ENCODE results near the gene UNC80.

UNC80 gene

DNA sequence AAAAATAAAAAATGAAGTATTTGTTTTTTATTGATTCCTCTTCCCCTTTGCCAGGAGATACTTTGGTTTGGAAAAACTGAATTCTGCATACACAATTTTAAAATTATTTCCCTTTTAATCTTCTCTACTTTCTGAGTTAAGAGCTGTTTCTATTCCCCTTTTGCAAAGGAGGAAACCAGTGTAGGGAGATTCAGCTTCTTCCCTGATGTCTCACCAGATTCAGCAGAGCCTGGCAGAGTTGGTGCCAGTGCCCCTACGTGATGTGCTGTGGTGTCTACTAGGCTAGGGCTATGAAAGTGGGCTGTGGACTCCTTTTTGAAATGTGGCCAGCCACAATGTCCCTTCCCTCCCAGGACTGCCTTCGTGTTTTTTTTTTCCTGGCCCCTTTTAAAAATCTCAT, 233.2 kb downstream of the UNC80 start:
- Histone ChIP-seq H3K9ac (peak overlapping the region in 10 of 11 experiments; percentile 10 to 91 (median 86); a peak in 12 of 22 replicates), H4K20me1 (peaks cover 48 to 70% (median 62%) of the 10 kb centered on the region in 11 experiments; a peak in 21 of 22 replicates), H3K27ac (peak overlapping the region in 8 of 11 experiments; percentile 4 to 96 (median 88); a peak in 12 of 22 replicates), H3K36me3 (peaks cover 18 to 61% (median 55%) of the 10 kb centered on the region in 11 experiments), H3K4me3 (peak overlapping the region in 4 of 10 experiments; percentile 92 to 96 (median 94); a peak in 8 of 20 replicates), H3K9me3 (replicated peaks in 1 of 11) (peaks cover 0 to 10% (median 5%) of the 10 kb centered on the region in 11 experiments; a peak in 11 of 22 replicates), H3K27me3 (no peaks in the 10 kb centered on the region), H3K4me2 (peak overlapping the region; percentile 79 to 99 (median 85)), H3K4me1 (peaks cover 31 to 67% (median 34%) of the 10 kb centered on the region in 10 experiments)
- no peak for TF ChIP-seq Cebpa-rat (IDR thresholded peaks at IDR 0.05)

DNA sequence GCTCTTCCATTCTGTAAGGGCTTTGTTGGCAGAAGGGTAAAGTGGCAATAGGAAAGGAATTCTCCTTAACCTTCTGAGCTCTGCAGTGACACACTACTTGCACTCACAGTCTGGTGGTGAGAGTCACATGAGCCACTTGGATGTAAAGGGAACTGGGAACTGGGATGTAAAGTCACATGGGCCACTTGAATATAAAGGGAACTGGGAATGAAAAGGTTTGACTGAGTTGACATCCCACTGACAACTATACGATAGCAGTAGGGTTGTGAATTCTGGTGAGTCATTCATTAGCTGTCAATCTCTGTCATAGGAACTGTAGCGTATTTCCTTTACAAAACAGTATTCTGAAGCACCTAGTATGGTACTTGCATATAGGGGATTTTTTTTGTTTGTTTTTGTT, 236.3 kb downstream of the UNC80 start:
- Histone ChIP-seq H3K4me3 (no peak overlapping the region), H3K9ac (no peak overlapping the region; a peak in 1 of 22 replicates), H4K20me1 (peaks cover 73 to 99% (median 90%) of the 10 kb centered on the region in 11 experiments; a peak in 21 of 22 replicates), H3K9me3 (replicated peaks in 1 of 11) (peaks cover 0 to 10% (median 0%) of the 10 kb centered on the region in 11 experiments; a peak in 2 of 22 replicates), H3K36me3 (peaks cover 48 to 91% (median 85%) of the 10 kb centered on the region in 11 experiments), H3K27ac (peak overlapping the region in 3 of 11 experiments; percentile 6 to 39 (median 33); a peak in 4 of 22 replicates), H3K4me2 (peak overlapping the region in 3 of 11 experiments; percentile 42 to 99 (median 99); a peak in 6 of 22 replicates), H3K4me1 (peaks cover 25 to 58% (median 27%) of the 10 kb centered on the region in 10 experiments), H3K27me3 (no peaks in the 10 kb centered on the region)
- TF ChIP-seq Cebpa-rat (IDR thresholded peaks at IDR 0.05): no peak

DNA sequence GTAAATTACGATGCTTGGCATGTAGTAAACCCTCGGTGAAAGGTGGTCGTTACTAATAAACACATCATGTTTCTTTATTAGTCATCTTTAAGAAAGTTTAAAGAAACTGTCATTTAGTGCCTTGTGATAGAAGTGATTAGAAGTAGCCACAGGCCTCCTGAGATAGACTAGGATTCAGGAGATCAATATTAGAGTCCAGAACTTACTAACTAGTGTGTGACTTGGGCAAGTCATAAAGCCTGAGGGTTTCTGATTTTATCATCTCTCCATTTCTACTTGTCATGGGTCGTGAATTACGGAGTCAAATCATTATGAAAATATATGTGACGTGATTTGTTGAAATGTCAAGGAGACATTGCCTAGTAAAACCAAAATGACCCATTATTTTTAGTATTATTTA, 237.5 kb downstream of the UNC80 start:
- Histone ChIP-seq H3K27ac (no peak overlapping the region), H3K27me3 (no peaks in the 10 kb centered on the region), H4K20me1 (peaks cover 77 to 100% (median 98%) of the 10 kb centered on the region in 11 experiments), H3K4me1 (peaks cover 17 to 51% (median 20%) of the 10 kb centered on the region in 10 experiments), H3K4me3 (no peak overlapping the region), H3K36me3 (peaks cover 60 to 100% (median 95%) of the 10 kb centered on the region in 11 experiments), H3K9me3 (replicated peaks in 1 of 11) (peaks cover 0 to 15% (median 0%) of the 10 kb centered on the region in 11 experiments; a peak in 4 of 22 replicates), H3K4me2 (peak overlapping the region in 1 of 11 experiments; percentile 99; a peak in 1 of 22 replicates), H3K9ac (no peak overlapping the region)
- TF ChIP-seq Cebpa-rat (IDR thresholded peaks at IDR 0.05): no peak

DNA sequence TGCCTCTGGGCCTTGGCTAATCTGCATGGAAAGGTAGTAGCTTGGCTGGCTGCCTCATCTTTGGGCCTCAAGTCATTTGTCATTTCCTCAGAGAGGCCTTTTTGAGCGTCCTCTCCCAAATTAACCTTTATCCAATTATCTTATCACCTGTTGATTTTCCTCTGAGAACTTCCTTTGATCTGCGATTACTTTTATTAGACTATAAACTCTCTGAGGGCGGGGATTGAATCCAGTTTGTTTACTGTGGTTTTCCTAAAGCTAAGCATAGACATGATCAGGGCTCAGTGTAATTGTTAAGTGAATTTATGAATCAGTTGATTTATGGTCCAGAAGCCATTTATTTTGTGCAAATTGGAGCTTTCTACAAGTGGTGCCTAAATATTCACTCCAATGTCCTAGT, 238.3 kb downstream of the UNC80 start:
- Histone ChIP-seq H3K4me3 (no peak overlapping the region), H3K4me2 (no peak overlapping the region), H3K9me3 (replicated peaks in 1 of 11) (peaks cover 0 to 15% (median 0%) of the 10 kb centered on the region in 11 experiments; a peak in 4 of 22 replicates), H3K36me3 (peaks cover 68 to 100% (median 97%) of the 10 kb centered on the region in 11 experiments), H3K27me3 (no peaks in the 10 kb centered on the region), H4K20me1 (peaks cover 76 to 100% (median 98%) of the 10 kb centered on the region in 11 experiments), H3K9ac (no peak overlapping the region), H3K27ac (no peak overlapping the region), H3K4me1 (peaks cover 9 to 44% (median 12%) of the 10 kb centered on the region in 10 experiments)
- no peak for TF ChIP-seq Cebpa-rat (IDR thresholded peaks at IDR 0.05)

DNA sequence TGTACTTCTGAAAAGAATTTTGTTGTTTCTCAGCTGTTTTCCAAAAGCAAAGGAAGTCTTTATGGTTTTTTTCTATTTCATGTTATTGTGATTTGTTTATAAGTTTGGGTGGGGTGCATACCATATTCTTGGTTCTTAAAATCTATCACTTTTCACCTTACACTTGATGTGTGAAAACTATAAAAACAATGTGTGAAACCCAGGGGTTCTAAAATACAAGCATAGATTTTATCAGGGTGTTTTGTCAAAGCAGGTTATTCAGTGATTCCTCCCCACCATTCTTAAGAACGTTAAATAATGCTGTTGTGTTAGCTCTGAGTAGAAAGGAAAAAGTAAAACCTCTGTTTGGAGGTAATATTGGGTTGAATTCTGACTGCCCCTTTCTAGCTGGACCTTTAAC, 248.5 kb downstream of the UNC80 start:
- Histone ChIP-seq H3K9me3 (replicated peaks in 1 of 11) (no peaks in the 10 kb centered on the region), H4K20me1 (peaks cover 15 to 29% (median 21%) of the 10 kb centered on the region in 11 experiments; a peak in 19 of 22 replicates), H3K4me2 (no peak overlapping the region), H3K27ac (no peak overlapping the region), H3K27me3 (no peaks in the 10 kb centered on the region), H3K4me1 (peaks cover 0 to 6% (median 0%) of the 10 kb centered on the region in 10 experiments; a peak in 3 of 20 replicates), H3K4me3 (no peak overlapping the region), H3K9ac (no peak overlapping the region), H3K36me3 (peaks cover 96 to 100% (median 99%) of the 10 kb centered on the region in 11 experiments)
- no peak for TF ChIP-seq Cebpa-rat (IDR thresholded peaks at IDR 0.05)

DNA sequence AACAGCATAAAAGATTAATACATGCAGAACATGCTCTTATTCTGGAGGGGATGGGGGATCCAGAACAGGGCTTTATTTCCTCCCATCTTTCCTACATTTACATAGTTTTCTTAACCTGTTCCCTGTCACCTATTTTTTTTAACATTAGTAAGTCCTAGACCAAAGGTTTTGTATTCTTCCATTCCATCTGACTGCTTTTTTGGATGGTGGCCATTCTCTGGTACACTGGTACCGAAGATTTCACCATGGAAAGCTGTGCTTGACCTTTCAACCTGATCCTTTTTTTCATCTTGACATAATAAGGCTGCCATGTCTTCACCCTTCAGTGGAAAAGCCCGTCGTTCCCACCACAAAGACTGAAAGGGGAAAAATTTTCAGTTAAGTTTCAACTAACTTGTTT, 251.2 kb downstream of the UNC80 start:
- H3K27me3 ChIP-seq: no peaks in the 10 kb centered on the region
- H3K9me3 ChIP-seq (replicated peaks in 1 of 11): no peaks in the 10 kb centered on the region
- peaks cover 79 to 100% (median 91%) of the 10 kb centered on the region in 11 experiments for H3K36me3 ChIP-seq
- peaks cover 0 to 6% (median 0%) of the 10 kb centered on the region in 10 experiments; a peak in 3 of 20 replicates for H3K4me1 ChIP-seq
- no peak overlapping the region for H3K27ac ChIP-seq
- H3K4me2 ChIP-seq: no peak overlapping the region
- H3K9ac ChIP-seq: no peak overlapping the region
- H3K4me3 ChIP-seq: no peak overlapping the region
- peaks cover 0 to 8% (median 0%) of the 10 kb centered on the region in 11 experiments; a peak in 6 of 22 replicates for H4K20me1 ChIP-seq
- TF ChIP-seq Cebpa-rat (IDR thresholded peaks at IDR 0.05): no peak

DNA sequence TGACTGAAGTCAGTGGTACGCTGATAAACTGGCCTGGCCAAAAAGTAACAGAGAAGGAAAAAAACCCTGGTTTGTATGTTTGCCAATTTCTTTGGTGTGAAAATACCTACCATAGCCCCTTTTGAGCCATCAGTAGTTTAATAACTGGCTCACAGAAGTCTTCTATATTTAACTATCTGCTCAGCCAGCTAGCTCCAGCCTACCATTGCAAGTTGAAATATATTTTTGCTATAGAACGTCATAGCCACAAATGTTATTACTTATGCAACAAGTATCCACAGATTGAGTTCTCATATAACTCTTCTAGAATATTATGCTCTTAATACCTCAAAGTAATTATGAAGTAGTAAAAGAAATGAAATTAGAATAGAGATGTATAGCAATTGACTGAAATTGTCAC, 256.0 kb downstream of the UNC80 start:
- no peaks in the 10 kb centered on the region for H3K27me3 ChIP-seq
- H3K4me3 ChIP-seq: no peak overlapping the region
- no peak overlapping the region for H3K4me2 ChIP-seq
- no peak overlapping the region for H3K27ac ChIP-seq
- no peaks in the 10 kb centered on the region for H3K4me1 ChIP-seq
- peaks cover 0 to 2% (median 0%) of the 10 kb centered on the region in 11 experiments; a peak in 1 of 22 replicates for H4K20me1 ChIP-seq
- TF ChIP-seq Cebpa-rat (IDR thresholded peaks at IDR 0.05): no peak
- no peaks in the 10 kb centered on the region for H3K9me3 ChIP-seq (replicated peaks in 1 of 11)
- H3K9ac ChIP-seq: no peak overlapping the region
- peaks cover 39 to 99% (median 60%) of the 10 kb centered on the region in 11 experiments for H3K36me3 ChIP-seq

DNA sequence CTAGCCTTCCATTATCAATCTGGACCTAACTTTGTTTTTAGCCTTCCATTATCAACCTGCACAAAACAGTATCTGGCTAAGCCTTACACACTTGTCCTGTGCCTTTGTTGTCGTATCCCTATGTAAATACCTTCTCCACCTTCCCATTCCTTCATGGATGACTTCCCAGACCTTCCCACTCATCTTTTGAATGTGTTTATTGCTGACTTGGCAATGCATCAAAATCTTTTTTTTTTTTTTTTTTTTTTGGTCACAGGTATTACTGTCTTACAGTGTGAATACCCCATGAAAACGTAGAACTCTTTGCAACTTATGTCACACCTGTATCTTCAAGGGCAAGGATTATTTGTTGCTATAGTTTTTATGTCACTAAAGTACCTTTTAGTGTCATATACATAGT, 256.5 kb downstream of the UNC80 start:
- TF ChIP-seq Cebpa-rat (IDR thresholded peaks at IDR 0.05): no peak
- H3K9me3 ChIP-seq (replicated peaks in 1 of 11): no peaks in the 10 kb centered on the region
- H4K20me1 ChIP-seq: no peaks in the 10 kb centered on the region
- H3K36me3 ChIP-seq: peaks cover 33 to 99% (median 57%) of the 10 kb centered on the region in 11 experiments
- H3K27ac ChIP-seq: no peak overlapping the region
- no peak overlapping the region for H3K4me2 ChIP-seq
- H3K4me1 ChIP-seq: no peaks in the 10 kb centered on the region
- H3K9ac ChIP-seq: no peak overlapping the region
- H3K27me3 ChIP-seq: no peaks in the 10 kb centered on the region
- no peak overlapping the region for H3K4me3 ChIP-seq

DNA sequence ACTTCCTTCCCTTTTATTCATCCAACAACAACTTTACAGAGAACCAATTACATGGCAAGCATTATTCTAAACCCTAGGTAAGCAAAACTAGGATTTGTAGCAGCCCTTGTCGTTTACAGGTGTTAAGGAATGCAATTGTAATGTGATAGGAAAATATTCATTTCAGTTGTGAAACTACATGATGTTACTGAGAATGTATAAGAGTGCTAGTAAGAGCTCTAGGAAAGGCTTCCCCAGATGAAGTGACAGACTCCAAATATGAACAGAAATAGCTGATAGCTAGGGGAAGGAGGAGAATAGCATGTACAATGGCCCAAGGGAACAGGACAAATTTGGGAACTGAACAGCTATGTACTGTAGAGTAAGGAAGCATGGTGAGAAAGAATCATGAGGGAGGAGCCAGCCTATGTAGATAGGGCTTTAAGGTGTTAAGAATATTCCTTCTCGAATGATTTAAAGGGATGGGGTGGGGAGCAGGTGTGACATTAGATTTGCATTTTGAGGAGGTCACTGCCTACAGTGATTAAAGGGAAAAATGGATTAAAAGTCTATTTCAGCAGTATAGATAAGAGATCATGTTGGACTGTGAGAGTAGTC, 262.6 kb downstream of the UNC80 start:
- no peak overlapping the region for H3K4me2 ChIP-seq
- H3K27ac ChIP-seq: no peak overlapping the region

More for the DNA sequence above, 262.6 kb downstream of the UNC80 start:
- H3K4me3 ChIP-seq: no peak overlapping the region
- H3K4me1 ChIP-seq: no peaks in the 10 kb centered on the region
- no peak overlapping the region for H3K9ac ChIP-seq
- no peaks in the 10 kb centered on the region for H3K27me3 ChIP-seq
- no peak for TF ChIP-seq Cebpa-rat (IDR thresholded peaks at IDR 0.05)
- no peaks in the 10 kb centered on the region for H4K20me1 ChIP-seq
- no peaks in the 10 kb centered on the region for H3K9me3 ChIP-seq (replicated peaks in 1 of 11)
- H3K36me3 ChIP-seq: peaks cover 3 to 65% (median 26%) of the 10 kb centered on the region in 11 experiments; a peak in 17 of 22 replicates

Measured in BLaER1 treated with 17β-estradiol and CSF1 and Interleukin-3, amounts not matched to agents 10 nM and 100 nM (cell line).